Cardiac fibroblast (primary cell): ENCODE data around the gene TCF7.

Source experiments
- DNase-seq, 2 donors: peaks; one replicate each; pipeline versions ENCODE4 v3.0.0 to v3.0.0-alpha.2; 2010; ENCODE audit warnings: low read depth in 2 of 2
- H3K4me3 ChIP-seq, 2 donors: replicated peaks in 1 of 2; 1 replicate in 1 of 2; 2 replicates in 1 of 2; pipeline ENCODE4 v1.5.1; 2011; ENCODE audit warnings: low read depth in 2 of 2, low read length in 2 of 2, mild to moderate bottlenecking in 2 of 2, moderate library complexity in 1 of 2
- TF ChIP-seq, protein P1 (sequence below): IDR thresholded peaks from one replicate; pipeline ENCODE4 v1.5.1; 2011; ENCODE audit warnings: low read depth, mild to moderate bottlenecking, low read length, inconsistent platforms

Gene TCF7

DNA sequence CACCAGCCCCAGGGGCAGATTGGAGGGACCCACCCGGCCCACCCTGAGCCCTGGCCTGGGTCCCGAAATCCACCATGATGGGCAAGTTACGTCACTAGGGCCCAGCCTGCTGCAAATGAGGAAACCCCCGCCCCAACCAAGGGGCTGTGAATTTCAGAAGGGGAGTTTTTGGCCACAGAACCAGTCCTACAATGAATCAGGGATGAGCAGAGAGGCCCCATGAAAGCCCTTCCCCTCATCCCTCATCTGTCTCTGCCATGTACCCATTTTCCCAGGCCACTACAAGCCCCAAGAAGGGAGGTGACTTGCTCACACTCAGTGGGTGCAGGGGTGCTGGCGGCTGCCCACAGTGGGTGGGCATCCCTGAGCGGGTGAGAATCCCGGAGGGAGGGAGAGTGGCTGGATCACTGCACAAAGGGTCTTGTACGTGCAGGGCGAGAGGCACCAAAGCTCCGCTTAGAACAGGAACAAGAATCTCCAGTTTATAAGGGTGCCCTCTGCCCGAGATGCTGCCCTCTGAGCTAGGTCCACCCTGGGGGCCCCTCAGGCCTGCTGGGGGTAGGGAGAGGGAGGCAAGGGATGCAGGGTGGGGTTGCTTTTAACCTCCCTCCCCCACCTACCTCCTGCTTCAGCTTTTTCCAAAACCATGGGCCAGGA, 10.4 kb upstream of the TCF7 start:
- DNase-seq = no peak
- H3K4me3 ChIP-seq = no peak overlapping the region
- TF ChIP-seq, protein P1, sequence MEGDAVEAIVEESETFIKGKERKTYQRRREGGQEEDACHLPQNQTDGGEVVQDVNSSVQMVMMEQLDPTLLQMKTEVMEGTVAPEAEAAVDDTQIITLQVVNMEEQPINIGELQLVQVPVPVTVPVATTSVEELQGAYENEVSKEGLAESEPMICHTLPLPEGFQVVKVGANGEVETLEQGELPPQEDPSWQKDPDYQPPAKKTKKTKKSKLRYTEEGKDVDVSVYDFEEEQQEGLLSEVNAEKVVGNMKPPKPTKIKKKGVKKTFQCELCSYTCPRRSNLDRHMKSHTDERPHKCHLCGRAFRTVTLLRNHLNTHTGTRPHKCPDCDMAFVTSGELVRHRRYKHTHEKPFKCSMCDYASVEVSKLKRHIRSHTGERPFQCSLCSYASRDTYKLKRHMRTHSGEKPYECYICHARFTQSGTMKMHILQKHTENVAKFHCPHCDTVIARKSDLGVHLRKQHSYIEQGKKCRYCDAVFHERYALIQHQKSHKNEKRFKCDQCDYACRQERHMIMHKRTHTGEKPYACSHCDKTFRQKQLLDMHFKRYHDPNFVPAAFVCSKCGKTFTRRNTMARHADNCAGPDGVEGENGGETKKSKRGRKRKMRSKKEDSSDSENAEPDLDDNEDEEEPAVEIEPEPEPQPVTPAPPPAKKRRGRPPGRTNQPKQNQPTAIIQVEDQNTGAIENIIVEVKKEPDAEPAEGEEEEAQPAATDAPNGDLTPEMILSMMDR = no peak

DNA sequence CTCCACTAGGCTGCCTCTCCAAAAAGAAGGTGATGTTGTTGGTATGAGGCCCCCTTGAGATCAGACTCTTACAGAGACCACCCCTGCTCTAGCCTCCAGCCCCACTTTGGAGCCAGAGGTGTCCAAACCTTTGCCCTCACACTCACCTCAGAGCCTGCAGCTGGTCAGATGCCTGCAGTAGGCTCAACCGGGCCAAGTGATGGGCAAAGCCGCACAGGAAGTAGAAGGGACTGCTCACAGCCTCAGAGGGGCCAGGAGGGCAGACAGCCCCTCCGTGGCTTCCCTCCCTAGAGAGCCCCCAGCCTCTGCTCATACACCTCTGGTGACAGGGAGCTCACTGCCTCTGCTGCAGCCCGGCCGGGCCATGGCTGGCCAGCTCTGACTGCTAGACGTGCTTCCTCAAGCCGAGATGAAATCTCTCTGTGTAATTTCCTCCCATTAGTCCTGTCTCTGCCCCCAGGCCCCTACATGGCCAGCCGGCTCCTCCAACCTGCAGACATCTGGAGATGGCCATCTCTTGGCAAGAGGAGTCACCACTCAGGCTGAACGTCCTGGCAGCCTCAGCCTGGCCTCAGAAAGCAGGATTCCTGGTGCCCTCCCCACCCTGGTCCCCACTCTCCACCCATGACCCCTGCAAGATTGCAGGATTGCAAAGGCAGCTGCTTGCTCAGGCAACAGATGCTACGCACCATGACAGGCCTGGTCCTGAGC, 7.3 kb upstream of the TCF7 start:
- H3K4me3 ChIP-seq = no peak overlapping the region
- no peak for DNase-seq
- TF ChIP-seq, protein P1 = no peak

DNA sequence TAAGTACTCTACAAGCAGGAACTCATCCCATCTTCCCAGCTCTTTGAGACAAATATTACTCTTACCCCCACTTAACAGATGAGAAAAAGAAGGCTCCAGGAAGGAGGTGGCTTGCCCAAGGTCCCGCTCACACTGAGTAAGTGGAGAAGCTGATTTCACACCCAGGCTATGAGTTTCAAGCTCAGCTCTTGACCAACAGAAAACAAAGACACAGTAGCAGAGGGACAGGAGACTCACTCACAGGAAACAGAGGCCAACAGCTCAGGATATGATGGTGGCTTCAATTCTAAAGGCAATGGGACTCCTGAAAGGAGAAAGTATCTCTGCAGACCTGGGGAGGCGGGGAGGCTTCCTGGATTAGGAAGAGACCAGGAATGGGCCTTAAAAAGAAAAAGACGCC, 6.7 kb upstream of the TCF7 start:
- DNase-seq = no peak
- TF ChIP-seq, protein P1 = no peak
- H3K4me3 ChIP-seq = no peak overlapping the region

DNA sequence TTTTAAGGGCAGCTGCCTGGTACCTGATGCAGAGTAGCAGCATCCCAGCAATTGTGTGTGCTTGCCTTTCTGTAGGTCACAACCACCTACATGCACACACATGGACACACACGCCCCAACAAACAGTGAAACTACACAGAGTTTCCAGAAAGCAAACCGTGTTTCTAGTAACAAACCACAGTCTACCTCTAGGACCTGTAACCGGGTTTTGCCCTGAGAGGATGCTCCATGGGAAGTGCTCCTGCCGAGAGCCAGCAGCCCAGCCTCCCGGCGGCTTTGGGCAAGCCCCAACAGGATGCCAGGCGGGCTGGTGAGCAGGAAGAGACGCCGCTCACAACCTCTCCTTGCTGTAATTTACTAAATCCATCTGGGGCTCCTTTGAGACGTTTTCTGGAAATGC, 4.1 kb upstream of the TCF7 start:
- DNase-seq = no peak
- H3K4me3 ChIP-seq = no peak overlapping the region
- TF ChIP-seq, protein P1 = no peak

DNA sequence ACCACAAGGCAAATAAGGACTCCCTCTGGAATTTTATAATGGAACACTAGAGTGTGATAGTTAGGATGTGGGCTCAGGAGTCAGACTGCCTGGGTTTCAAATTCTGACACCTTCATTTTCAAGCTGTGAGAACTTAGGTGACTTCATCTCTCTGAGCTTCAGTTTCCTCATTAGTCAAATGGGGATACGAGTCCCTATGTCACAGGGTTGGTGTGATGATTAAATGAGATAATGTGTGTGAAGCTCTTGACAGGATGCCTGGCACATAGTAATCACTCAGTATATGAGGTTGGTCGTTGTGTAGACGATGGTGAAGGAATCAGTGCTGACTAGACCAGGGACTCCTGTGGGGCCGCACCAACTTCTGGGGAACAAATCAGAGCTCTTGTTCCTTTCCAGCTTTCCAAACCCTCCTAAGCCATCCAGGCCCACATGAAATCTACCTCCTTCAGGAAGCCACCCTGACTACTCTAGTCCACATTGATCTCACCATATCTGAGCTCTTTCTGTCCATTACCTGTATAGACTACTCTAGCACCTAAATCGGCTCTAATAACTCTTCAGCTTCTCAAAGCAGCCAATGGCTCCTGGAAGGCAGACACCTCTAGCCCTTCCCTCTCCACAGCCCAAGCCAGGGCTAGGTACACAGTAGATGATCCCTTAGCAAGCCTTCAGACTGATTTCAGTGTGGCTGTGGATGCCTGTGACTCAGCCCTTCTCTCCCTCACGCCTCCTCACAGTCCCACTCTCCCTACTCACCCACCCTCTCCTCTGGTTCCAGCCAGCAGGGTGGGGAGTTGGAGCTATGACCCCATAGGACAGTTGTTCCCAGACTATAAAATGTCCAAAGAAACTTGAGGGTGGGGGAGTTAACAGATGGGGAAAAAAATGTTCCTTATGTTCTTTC, 2.5 kb upstream of the TCF7 start:
- TF ChIP-seq, protein P1 = no peak
- H3K4me3 ChIP-seq = no peak overlapping the region
- DNase-seq = peak in 1 of 2 donors; percentile 39

DNA sequence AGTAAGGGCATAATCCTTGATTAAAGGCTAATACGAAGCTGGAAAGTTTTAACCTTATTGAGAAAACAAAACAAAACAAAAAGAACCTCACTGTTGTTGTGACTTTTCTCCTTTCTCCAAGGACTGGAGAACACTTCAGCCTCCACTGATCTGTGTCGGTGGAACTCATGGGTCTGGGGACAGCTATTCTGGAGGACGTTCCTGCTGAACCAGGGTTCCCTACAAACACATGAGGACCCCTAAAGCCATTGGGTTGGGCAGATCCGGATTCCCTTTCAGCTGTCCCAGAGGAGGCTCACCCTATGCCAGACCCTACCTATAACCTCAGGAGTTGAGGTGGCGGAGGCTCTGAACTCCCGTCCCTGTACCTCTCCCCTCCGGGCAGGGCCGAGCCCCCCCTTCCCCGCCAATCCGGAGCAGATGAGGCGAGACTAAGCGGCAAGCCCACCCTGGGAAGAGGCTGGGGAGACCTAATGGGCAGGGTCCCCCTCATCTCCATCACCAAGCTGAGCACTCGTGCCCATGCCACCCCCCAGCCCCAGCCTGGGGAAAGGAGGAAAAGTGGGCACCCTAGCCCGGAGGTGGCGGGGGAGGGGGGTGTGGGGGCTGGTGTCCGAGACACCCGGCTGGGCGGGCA, 1.6 kb upstream of the TCF7 start:
- TF ChIP-seq, protein P1 = no peak
- no peak for DNase-seq

More for the DNA sequence above, 1.6 kb upstream of the TCF7 start:
- H3K4me3 ChIP-seq = no peak overlapping the region
